Body of pancreas (tissue), 4 donors: ENCODE data around the gene FOLR2.

Experiments used
- POLR2A ChIP-seq, 3 donors: fragments of 450-650 bp; IDR thresholded peaks; one replicate each; pipeline ENCODE4 v1.6.1; 2016; ENCODE audit warnings: antibody characterized with exemption in 3 of 3, mild to moderate bottlenecking in 2 of 3
- TF ChIP-seq, protein P1 (sequence below), 7 experiments: fragments of 450-650 bp in 4 of 7; fragments of 200-600 bp in 3 of 7; sonication (generic) in 3 of 7; IDR thresholded peaks; one replicate each; pipeline ENCODE4 v1.5.1; 2016 to 2019; ENCODE audit warnings: antibody characterized with exemption in 7 of 7

DNA sequence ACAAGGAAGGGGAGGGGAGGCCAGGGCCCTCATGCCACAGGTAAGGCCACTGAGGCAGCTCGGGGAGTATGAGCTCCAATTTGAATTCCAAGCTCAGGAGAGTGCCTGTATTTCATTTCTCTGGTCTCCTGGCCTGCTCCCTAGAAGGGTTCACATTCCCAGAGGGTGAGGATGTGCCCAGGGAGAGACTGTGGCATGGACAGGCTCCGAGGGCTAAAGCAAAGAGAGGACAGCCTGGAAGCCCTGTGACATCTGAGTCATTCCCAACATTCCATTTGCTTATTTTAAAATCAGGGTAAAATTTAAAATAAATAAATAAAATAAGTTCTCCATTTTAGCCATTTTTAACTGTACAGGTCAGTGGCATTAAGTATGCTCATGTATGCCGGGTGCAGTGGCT lies 43.3 kb upstream of the FOLR2 start:
- TF ChIP-seq, protein P1, sequence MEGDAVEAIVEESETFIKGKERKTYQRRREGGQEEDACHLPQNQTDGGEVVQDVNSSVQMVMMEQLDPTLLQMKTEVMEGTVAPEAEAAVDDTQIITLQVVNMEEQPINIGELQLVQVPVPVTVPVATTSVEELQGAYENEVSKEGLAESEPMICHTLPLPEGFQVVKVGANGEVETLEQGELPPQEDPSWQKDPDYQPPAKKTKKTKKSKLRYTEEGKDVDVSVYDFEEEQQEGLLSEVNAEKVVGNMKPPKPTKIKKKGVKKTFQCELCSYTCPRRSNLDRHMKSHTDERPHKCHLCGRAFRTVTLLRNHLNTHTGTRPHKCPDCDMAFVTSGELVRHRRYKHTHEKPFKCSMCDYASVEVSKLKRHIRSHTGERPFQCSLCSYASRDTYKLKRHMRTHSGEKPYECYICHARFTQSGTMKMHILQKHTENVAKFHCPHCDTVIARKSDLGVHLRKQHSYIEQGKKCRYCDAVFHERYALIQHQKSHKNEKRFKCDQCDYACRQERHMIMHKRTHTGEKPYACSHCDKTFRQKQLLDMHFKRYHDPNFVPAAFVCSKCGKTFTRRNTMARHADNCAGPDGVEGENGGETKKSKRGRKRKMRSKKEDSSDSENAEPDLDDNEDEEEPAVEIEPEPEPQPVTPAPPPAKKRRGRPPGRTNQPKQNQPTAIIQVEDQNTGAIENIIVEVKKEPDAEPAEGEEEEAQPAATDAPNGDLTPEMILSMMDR (IDR thresholded peaks at IDR 0.05), result no peak
- no peak for TF ChIP-seq POLR2A (IDR thresholded peaks at IDR 0.05)
